GM12891 (cell line): ENCODE results near the gene UBR1. TPM values are rescaled to one million over a fixed set of nuclear protein-coding genes. Genes with fewer than 3 reads are reported as not detected.

Experiments used
- DNase-seq: peaks from one replicate; pipeline ENCODE4 v3.0.0; 2011; ENCODE audit warnings: low spot score; ENCODE audit not compliant: insufficient read length
- FAIRE-seq: peaks from 2 replicates; lab custom pipeline; 2011; peaks lifted over from hg19 to GRCh38; lab: Jason Lieb, UNC
- PAX5 ChIP-seq: IDR thresholded peaks from 2 replicates; pipeline ENCODE4 v1.6.1; 2011; ENCODE audit warnings: low read length, moderate library complexity, mild to moderate bottlenecking; ENCODE audit not compliant: insufficient read depth, severe bottlenecking
- POLR2A ChIP-seq: IDR thresholded peaks from 2 replicates; pipeline ENCODE4 v1.6.1; 2011; ENCODE audit warnings: low read depth, low read length, control low read depth
- POLR2AphosphoS5 ChIP-seq: IDR thresholded peaks from 2 replicates; pipeline ENCODE4 v1.6.1; 2011; ENCODE audit warnings: low read depth, low read length, control low read depth
- POU2F2 ChIP-seq: IDR thresholded peaks from 2 replicates; pipeline ENCODE4 v1.6.1; 2011; ENCODE audit warnings: low read depth, mild to moderate bottlenecking, control low read depth, low read length, moderate library complexity
- SPI1 ChIP-seq: IDR thresholded peaks from 2 replicates; pipeline ENCODE4 v1.6.1; 2011; ENCODE audit warnings: low read depth, low read length, control low read depth
- TAF1 ChIP-seq: IDR thresholded peaks from 2 replicates; pipeline ENCODE4 v1.6.1; 2011; ENCODE audit warnings: low read depth, low read length, control low read depth
- polyA plus RNA-seq: library from polyadenylated mRNA; unstranded; fragments of >200 nt; gene quantifications from one replicate; pipeline ENCODE4 v1.2.1, GENCODE V29; 2012; ENCODE audit warnings: low read depth, missing spikeins, inconsistent platforms; ENCODE audit not compliant: missing spikeins

UBR1 gene
- 8.3 TPM for polyA plus RNA-seq

DNA sequence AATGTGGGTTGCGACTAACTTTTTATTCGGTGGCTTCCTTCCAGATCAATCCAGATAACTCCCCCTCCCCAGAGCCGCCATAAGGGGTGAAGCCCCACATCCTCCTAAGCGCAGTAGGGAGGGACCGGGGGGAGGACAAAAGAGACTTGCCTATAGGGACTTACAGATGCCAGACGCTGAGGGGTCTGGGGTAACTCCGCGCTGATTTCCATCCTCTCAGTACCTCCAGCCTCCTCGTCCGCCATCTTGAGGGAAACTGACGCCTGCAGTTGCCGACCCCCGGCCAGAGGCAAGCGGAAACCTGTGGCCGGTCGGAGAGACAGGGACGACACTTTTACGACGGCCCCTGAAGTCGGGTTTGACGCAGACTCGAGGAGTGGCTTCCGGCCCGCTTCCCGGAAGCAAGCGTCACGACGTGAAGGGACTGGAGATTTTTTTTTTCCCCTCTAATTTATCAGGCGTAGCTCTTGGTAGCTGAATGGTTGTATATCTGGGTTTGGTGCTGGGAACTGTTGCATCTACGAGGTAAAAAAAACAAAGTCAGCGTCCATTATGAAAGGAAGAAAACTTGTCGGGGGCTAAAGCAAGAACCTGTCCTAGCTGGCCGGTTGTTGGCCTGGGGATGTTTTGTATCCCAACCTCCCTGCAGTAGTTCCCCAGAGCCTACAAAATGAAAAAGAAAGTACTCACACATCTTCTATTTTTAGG lies at the start of gene UBR1:
Gene UBR1, minus strand, starts transcription at position 261 of the 708 bp plus-strand sequence. Its CDS starts 16 bp downstream, at position 245.
- peak; percentile 84 for FAIRE-seq
- TF ChIP-seq TAF1: peak; percentile 77
- TF ChIP-seq POLR2A: peak; percentile 80
- peak; percentile 55 for TF ChIP-seq POLR2AphosphoS5
- TF ChIP-seq POU2F2: peak; percentile 71; the same call in 1 of the 2 replicates
- no peak; the same call in 1 of the 2 replicates for TF ChIP-seq SPI1
- no peak for TF ChIP-seq PAX5
- DNase-seq: peak; percentile 71

DNA sequence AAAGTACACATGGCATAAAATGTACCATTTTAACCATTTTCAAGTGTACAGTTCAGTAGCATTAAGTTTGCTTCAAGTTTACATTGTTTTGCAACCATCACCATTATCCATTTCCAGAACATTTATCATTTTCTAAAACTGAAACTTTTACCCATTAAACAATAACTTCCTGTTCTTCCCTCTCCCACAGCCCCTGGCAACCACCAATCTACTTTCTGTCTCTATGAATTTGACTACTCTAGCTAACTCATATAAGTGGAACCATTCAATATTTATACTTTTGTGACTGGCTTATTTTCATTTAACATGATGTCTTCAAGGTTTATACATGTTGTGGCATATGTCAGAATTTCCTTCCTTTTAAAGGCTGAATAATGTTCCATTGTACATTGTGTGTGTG lies 47.4 kb upstream of the UBR1 start:
- no peak for FAIRE-seq
- TF ChIP-seq SPI1 (no peak), POLR2A (no peak), POU2F2 (no peak), POLR2AphosphoS5 (no peak), TAF1 (no peak), PAX5 (no peak)
- DNase-seq: no peak

DNA sequence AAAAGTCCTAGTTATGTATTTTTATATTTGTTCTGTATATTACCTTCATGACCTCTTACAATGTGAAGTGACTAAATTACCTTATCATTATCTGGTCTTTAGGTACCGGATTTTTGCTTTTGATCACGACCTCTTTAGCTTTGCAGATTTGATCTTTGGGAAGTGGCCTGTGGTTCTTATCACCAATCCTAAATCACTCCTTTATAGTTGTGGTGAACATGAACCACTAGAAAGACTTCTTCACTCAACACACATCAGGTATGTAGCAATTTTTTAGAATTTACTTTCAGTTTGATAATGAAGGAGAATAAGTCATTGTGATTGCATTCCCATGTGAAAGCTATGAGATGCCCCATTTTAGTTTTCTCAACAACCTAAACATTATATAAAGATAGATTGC lies 45.9 kb upstream of the UBR1 start:
- TF ChIP-seq TAF1 (no peak), PAX5 (no peak), SPI1 (no peak)
- DNase-seq (no peak), FAIRE-seq (no peak)

DNA sequence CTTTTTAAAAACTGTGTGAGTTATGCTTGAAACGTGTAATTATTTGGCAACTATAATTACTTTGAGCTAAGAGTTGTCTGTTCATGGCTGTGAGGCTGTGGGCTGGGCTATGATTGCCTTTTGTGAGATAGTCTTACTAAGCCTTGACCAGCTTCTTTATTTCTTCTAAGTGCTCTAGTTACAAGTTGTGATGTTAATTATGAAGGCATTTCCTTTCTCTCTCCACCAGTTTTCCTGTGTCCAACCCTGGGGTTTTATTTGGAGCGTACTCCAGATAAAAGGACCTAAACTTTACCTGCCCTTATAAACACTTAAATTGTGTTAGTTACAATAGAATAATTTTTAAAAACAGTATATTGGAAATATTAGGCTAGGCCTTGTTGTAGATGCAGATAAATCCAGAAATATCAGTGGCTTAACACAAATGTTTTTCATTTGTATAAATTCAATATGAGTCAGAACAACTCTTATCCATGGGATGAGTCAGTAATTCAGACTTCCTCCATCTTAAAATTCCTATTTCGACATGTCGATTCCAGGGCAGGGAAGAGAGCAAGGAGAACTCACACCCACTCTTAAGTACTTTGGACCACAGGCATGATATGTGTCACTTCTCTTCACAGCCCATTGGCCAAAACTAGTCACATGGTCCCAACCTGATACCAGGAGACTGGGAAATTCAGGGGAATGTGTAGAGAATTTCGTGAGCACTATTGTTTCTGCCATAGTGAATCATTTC lies 44.5 kb upstream of the UBR1 start:
- TF ChIP-seq POU2F2 (no peak), POLR2AphosphoS5 (no peak), TAF1 (no peak), POLR2A (no peak), SPI1 (no peak), PAX5 (no peak)
- no peak for DNase-seq
- FAIRE-seq: no peak

DNA sequence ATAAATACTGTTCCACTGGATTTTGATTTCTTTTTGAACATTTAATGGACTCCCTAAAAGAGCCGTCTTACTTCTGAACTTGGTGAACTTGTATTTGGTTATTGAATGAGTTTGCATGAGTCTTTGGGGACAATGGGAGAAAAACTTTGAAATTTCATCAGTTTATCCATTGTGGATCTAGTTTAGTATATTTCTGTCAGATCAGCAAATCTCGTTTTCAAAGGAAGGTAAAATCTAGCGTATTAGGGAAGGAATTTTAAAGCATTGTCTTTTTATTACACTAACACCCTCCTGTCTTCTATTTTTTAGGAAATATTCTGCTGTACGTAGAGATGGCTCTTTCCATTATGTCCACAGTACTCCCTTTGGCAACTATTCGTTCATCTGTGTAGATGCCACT lies 40.3 kb upstream of the UBR1 start:
- DNase-seq (no peak), FAIRE-seq (no peak)
- no peak for TF ChIP-seq POLR2A
- TF ChIP-seq POLR2AphosphoS5: no peak
- TF ChIP-seq TAF1: no peak
- TF ChIP-seq SPI1: no peak
- no peak for TF ChIP-seq PAX5
- TF ChIP-seq POU2F2: no peak

DNA sequence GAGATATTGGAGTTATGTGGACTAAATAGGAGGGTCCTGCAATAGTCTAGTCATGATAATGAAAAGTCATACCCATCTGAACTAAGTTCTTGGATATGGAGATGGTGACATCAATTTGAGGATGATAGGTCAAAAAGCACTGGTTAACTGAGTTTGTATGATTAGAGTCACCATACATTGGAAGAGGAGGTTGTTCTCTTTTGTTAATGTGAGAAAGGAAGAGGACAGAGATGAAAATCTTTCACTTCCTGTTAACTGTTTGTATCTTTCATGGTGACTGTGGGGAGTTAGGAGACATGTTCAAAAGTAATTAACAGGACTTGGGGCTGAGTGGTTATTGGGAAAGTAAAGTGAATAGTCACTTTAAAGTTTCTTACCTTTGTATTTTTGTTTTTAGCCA lies 38.7 kb upstream of the UBR1 start:
- TF ChIP-seq POLR2A (no peak), SPI1 (peak; percentile 83), POLR2AphosphoS5 (no peak)

DNA sequence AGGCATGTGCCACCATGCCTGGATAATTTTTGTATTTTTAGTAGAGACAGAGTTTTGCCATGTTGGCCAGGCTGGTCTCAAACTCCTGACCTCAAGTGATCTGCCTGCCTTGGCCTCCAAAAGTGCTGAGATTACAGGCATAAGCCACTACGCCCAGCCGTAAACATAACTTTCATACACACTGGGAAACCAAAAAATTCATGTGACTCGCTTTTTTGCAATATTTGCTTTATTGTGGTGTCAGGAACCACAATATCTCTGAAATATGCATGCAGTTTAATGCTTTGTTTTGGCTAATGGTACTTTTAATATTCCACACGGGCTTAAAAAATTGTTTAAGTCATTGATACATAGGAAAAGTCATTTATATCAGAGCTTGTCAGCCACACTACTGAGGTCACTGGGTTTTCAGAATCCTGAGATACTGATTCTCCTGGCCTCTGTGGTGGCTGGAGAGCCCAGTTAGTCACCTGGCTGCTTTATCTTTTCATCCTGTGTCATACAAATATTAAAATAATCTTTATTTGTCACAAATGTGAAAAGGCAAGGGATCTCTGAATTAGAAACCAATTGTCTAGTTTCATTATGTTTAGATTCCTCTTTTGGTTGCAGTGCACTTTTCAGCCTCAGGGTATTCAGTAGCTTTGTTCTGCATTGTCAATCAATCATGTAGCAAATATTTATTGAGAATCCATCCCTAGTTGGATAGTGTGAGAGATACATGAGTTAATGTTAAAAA lies 37.5 kb upstream of the UBR1 start:
- no peak for TF ChIP-seq POLR2AphosphoS5
- TF ChIP-seq TAF1: no peak
- no peak for TF ChIP-seq SPI1
- no peak for TF ChIP-seq PAX5
- TF ChIP-seq POLR2A: no peak
- TF ChIP-seq POU2F2: no peak
- FAIRE-seq (peak; percentile 33), DNase-seq (no peak)

More for the DNA sequence above, 38.7 kb upstream of the UBR1 start:
- DNase-seq (no peak), FAIRE-seq (peak; percentile 69)

DNA sequence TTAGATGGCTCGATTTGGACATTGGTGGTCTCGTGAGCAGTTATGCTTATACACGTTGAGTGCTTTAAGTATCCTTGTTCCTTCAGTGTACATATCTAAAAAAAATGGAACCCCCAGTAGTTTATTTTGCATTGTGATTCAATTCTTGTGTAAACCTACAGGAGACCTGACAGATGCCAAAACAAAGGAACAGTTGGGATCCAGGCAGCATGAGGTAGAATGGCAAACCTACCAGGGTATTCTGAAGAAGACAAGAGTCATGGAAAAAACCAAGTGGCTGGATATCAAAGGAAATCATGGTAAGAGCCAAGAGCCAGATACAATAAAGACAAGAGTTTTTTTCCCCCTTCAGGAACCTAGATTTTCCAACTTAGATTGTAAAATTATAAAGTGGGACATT lies 29.5 kb upstream of the UBR1 start:
- DNase-seq (no peak), FAIRE-seq (no peak)
- TF ChIP-seq TAF1: no peak
- TF ChIP-seq PAX5: no peak
- TF ChIP-seq SPI1: no peak
- TF ChIP-seq POLR2A: no peak
- TF ChIP-seq POLR2AphosphoS5: no peak
- TF ChIP-seq POU2F2: no peak

DNA sequence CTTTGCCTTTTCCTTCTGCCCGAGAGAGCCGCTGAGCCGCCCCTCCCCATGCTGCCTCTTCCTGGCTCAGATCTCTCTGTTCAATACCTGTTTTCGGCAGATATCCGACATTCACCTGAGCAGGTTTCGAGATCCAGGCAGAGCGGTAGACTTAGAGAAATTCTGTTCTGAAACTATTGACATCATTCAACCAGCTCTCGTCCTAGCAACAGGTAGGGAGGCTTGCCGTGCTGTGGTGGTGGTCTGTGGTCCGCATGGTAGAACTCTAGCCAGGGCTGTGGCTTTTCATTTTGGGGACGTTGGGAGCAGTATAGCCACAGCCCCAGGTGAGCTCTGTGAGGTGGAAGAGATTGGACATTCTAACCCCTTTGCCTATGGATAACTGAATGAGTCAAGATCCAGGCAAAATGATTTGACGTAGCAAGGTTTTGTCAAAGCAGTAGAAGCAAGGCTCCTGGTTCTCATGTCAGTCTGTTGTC lies 28.4 kb upstream of the UBR1 start:
- FAIRE-seq (peak; percentile 78), DNase-seq (no peak)
- TF ChIP-seq POLR2A (no peak), PAX5 (no peak), SPI1 (no peak), TAF1 (no peak), POU2F2 (no peak), POLR2AphosphoS5 (no peak)
